Measurements from ENCODE around the gene ADGRG6. TPM values are rescaled to one million over a fixed set of nuclear protein-coding genes. Genes with fewer than 3 reads are reported as not detected.

ADGRG6 gene
- total and polyA plus RNA-seq, 2 donors (not counting 3 experiments of a cell fraction or from before 2014, with no cell fraction given): 99.3 to 166 TPM

GRCh38 chr6:142285235-142286087 is 16.3 kb upstream of the ADGRG6 start:
- BruUV-seq (replicated peaks): no TSS peak
- Histone ChIP-seq H3K4me1 (ENCODE audit: control insufficient read depth, extremely low read depth, insufficient read depth, low read length) (no peaks in the 10 kb centered on the region), H3K27ac (ENCODE audit: insufficient read depth, low read depth, low read length) (no peak overlapping the region), H3K9me3 (replicated peaks; ENCODE audit: control insufficient read depth, insufficient read depth, low read length) (no peaks in the 10 kb centered on the region), H2AFZ (ENCODE audit: low read depth, low read length) (no peak overlapping the region), H3K9me1 (replicated peaks; ENCODE audit: control insufficient read depth, extremely low read depth, insufficient read depth, low read length) (no peaks in the 10 kb centered on the region), H3K9ac (replicated peaks; ENCODE audit: extremely low read depth, insufficient read depth, low read length) (no peak overlapping the region), H3K4me3 (replicated peaks in 1 of 3; ENCODE audit: insufficient read depth in 1 of 3, low read depth in 1 of 3, low read length in 3 of 3) (no peak overlapping the region), H4K20me1 (replicated peaks; ENCODE audit: control insufficient read depth, extremely low read depth, insufficient read depth, low read length) (no peaks in the 10 kb centered on the region), H3K4me2 (ENCODE audit: insufficient read depth, low read length) (no peak overlapping the region), H3K79me2 (ENCODE audit: control insufficient read depth, insufficient read depth, low read length) (no peaks in the 10 kb centered on the region), H3K27me3 (ENCODE audit: control insufficient read depth in 2 of 2, insufficient read depth in 2 of 2, low read length in 2 of 2) (no peaks in the 10 kb centered on the region), H3K36me3 (ENCODE audit: control insufficient read depth in 2 of 2, extremely low read depth in 1 of 2, insufficient read depth in 2 of 2, low read length in 2 of 2) (no peaks in the 10 kb centered on the region)
- POLR2A ChIA-PET: no interaction called here
- FAIRE-seq (no peak), DNase-seq (ENCODE audit: low read depth, low spot score) (no peak)
- dilution Hi-C loops (cut with MboI; ENCODE audit: extremely low pct_ligation_motif_present, low sequenced_read_pairs): no loop called here
- TF ChIP-seq POLR2A (IDR thresholded peaks at IDR 0.05; ENCODE audit: low read depth, low read length) (no peak), FOS (IDR thresholded peaks at IDR 0.05; ENCODE audit: borderline replicate concordance, insufficient read depth, low read length) (no peak), MAX (IDR thresholded peaks at IDR 0.05; ENCODE audit: insufficient read depth, insufficient read length) (no peak), GATA2 (IDR thresholded peaks at IDR 0.05; ENCODE audit: insufficient read depth, insufficient read length, low read depth, low read length) (no peak), CTCF (IDR thresholded peaks at IDR 0.05; ENCODE audit: extremely low read depth in 1 of 2, insufficient read depth in 1 of 2, low read depth in 1 of 2, low read length in 2 of 2) (no peak), EZH2 (IDR thresholded peaks at IDR 0.05; ENCODE audit: borderline replicate concordance, low read depth, low read length, severe bottlenecking) (no peak), POLR2AphosphoS5 (IDR thresholded peaks at IDR 0.05; ENCODE audit: insufficient read depth, low read depth, low read length) (no peak), MYC (IDR thresholded peaks at IDR 0.05; ENCODE audit: low read depth, low read length) (no peak), JUN (IDR thresholded peaks at IDR 0.05; ENCODE audit: borderline replicate concordance, insufficient read depth, insufficient read length, low read depth) (no peak)
- intact Hi-C loops (cut with micrococcal nuclease): no loop called here
- CTCF ChIA-PET: interaction anchor here (2.2 to 2.9 kb wide), 3 partner anchors 11 to 189 kb away, joined by 6 to 10 read pairs (median 7); no protein-coding TSS in a partner anchor

Measured in endothelial cell of umbilical vein (primary cell).